GM08714 (cell line): ENCODE results near the gene LDLRAD4.

Experiments used
- H3K4me3 ChIP-seq: fragments of 200-500 bp; sonication (Bioruptor generic); 2 replicates; pipeline ENCODE4 v1.5.1; 2014; ENCODE audit warnings: mild to moderate bottlenecking, low read length, inconsistent platforms
- ZNF274 ChIP-seq: IDR thresholded peaks from 2 replicates; pipeline ENCODE4 v1.6.1; 2012; ENCODE audit warnings: mild to moderate bottlenecking, low read depth, low read length

The LDLRAD4 gene

DNA sequence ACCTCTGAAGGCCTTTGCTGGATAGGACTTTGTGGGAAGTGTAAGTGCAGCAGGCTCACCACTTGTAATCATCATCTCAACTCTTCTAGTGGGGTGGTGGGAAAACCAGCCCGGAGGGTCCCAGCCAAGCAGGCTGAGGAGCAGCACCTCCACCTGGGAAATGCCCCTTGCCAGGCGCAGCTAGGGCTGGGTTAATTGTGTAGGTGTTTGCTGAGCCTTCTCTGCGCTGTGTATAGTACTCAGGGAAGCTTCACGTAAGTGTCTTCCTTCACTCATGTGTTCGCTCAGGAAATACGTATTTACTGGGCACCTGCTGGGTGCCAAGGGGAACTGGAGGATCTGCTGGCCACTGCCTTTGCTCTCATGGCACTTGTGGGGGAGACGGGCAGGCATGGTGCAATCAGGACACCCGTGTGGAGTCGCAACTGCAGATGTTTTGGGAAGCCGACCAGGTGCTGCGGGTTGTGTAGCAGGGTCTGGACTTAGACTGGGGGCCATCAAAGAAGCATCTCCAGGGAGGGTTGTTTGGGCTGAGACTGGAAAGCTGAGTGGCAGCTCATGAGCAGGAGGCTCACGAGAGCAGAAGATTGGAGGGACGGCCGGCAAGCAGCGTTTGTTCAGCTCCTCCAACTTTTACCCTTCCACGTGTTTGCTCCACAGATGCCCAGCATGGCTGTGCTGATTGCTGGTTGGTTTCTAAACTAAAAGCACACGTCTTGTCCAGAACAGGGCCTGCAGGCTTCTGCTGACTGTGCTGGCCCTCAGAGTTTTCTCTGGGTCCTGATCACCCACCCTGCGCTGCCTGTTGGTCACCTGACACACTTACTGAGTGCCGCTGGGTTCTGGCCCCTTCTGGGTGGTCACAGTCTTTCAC, 164.6 kb downstream of the LDLRAD4 start:
- TF ChIP-seq ZNF274, result no peak
- no peak overlapping the region for H3K4me3 ChIP-seq

DNA sequence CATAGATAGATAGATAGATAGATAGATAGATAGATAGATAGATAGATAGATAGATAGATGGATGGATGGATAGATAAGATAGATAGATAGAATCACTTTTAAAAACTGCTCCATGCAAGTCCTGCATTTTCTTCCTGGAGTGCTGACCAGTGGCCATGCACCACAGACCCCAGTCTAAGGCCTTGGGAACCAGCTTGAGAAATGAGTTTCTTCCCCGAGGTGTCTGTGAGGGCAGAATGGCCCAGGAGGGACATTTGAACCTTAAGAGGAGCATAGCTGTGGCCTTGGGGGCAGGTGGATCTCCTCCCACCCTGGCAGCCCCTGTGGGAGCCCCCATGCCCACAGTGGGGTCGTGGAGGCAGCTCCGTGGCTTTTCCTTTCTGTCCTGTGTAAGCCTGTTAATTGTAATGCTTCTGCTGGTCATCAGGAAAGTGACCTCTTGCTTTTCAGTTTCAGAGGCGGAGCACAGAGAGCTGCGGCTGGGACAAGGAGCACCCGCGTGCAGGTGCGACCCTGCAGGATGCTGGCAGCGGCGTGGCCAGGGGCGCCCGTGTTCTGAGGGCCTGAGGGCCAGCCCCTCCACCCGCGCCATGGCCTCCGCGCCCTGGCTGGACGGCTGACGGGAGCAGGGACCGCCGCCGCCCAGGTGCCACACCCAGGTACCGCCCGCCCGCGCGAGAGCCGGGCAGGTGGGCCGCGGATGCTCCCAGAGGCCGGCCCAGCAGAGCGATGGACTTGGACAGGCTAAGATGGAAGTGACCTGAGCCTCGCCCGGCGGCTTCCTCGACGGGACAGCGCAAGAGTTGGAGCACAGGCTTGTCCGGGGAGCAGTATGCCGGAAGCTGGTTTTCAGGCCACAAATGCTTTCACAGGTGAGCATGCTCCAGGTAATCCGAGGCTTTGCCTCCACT, 168.6 kb downstream of the LDLRAD4 start:
- H3K4me3 ChIP-seq, result no peak overlapping the region
- no peak for TF ChIP-seq ZNF274

DNA sequence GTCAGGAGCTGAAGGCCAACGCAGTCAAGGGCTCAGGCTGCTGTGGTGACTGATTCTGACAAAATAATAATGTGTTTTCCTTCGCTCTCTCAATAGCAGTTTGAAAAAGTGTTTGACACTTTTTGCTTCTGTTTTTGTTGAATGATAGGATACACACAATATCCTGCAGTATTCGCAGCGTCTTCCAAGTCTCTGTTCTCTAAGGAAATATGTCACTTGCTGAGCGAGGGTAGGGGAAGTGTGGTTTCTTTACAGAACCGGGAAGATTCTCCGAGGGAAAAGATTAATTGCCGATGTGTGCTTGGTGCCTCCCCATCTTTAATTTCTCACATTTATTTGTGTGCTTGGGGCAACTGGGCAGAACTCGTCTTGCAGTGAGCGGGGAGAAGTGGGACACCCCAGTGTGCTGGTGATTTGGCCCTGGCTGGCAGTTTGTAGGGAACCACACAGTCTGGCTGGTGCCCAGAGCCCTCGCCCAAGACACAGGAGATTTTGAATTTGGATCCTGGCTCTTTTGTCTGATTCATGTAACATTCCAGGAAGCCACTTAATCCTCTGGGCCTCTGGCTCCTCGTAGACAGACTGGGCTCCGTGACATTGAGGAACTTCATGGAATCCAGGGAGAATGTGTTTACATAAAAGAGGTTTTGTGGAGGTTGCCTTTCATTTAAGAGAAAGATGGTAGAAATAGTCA, 169.4 kb downstream of the LDLRAD4 start:
- TF ChIP-seq ZNF274, result no peak
- no peak overlapping the region for H3K4me3 ChIP-seq

DNA sequence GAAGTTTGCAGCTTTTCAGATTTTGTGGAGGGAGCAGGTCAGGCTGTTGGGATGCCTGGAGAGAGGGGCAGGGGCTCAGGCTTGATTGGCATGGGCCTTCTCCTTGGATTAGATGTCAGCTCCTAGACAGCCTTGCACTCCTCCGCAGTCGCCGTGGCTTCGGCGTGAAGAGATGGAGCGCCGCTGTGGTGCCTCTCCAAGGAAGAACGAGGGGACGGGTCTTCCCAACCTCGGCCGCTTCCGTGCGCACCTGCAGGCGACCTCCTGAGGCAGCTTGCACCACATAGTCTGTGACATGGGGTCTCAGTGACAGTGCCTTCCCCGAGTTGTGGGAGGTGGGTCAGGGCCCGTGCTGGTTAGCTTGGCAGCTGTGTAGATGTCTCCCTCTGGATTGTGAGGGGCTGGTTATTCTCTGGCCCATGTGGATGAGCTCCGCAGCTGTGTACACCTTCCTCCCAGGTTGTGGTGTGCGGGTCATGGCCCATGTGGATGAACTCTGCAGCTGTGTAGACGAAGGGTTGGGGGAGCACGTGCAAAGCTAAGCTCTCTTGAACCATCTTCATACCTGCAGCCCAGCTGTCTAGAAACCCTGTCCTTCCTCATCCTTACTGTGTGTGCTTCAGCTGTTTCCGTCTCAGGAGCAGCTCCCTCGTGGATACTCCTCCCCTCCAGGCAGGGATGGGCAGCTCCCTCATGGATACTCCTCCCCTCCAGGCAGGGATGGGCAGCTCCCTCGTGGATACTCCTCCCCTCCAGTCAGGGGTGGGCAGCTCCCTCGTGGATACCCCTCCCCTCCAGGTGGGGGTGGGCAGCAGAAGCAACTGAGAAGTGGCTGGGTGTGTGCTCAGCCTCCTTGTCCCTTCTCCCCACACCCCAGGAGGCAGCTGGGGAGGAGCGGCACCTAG, 170.3 kb downstream of the LDLRAD4 start:
- TF ChIP-seq ZNF274, result no peak
- H3K4me3 ChIP-seq, result no peak overlapping the region

DNA sequence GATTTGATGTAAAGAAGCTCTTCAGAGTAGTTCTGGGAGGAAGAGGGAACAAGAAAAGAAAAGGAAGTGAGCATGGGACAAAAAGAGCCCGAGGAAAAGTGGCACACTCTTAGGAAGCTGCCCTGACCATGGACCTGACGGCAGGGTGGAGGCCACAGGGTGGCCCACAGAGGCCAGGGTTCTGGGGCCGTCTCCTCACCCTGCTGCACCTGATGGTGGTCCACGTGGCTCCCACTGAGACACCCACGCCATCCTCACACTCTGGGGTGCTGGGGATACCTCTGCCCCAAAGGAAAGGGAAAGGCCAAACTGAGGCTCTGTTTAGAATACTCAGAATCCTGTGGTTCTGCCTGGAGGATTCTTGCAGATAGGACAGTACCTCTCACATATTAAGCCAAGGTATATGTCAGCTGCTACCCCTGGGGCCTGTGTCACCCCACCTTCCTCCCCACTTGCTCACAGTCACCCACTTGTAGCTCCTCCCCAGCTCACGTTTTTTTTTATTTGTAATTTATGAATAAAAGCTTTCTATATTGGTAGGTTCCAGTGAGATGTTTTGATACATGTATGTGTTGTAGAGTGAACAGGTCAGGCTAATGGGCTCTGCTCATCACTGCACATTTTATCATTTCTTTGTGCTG, 171.1 kb downstream of the LDLRAD4 start:
- H3K4me3 ChIP-seq, result no peak overlapping the region
- no peak for TF ChIP-seq ZNF274

DNA sequence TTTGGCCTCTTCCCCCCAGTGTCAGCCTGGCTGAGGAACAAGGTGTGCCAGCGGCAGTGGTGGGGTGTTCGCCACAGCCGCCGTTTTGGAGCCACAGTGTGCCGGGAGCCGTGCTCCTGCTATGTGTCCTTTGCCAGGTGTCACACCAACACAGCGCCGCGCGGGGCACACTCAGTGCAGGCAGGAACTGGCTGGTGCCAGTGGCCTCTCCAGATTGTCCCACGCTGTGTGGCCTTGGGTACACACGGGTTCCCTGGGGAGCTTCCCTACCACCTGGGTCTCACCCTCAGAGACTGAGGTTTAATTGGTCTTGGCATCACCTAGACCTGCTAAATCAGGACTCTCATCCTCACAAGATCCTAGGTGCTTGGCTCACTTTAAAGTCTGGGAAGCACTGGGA, 171.6 kb downstream of the LDLRAD4 start:
- H3K4me3 ChIP-seq, result no peak overlapping the region
- no peak for TF ChIP-seq ZNF274

DNA sequence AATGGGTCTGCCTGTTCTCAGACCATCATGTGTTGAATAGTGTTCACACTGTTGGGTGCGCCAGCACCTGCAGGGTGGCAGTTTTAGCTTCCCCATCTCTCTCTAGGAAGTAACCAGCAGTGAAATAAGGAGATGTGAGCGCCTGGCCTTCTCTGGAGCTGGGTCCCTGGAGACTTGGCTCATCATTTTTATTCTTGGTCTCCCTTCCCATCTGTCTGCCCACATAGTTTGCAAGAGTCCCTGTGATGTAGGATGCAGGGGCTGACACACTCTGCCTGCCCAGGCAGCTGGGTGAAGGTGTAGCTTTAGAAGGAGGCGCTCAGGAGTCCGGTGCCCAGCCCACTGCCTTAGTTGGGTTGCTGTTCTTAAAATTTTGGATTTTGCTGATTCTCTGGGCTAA, 172.2 kb downstream of the LDLRAD4 start:
- no peak for TF ChIP-seq ZNF274

DNA sequence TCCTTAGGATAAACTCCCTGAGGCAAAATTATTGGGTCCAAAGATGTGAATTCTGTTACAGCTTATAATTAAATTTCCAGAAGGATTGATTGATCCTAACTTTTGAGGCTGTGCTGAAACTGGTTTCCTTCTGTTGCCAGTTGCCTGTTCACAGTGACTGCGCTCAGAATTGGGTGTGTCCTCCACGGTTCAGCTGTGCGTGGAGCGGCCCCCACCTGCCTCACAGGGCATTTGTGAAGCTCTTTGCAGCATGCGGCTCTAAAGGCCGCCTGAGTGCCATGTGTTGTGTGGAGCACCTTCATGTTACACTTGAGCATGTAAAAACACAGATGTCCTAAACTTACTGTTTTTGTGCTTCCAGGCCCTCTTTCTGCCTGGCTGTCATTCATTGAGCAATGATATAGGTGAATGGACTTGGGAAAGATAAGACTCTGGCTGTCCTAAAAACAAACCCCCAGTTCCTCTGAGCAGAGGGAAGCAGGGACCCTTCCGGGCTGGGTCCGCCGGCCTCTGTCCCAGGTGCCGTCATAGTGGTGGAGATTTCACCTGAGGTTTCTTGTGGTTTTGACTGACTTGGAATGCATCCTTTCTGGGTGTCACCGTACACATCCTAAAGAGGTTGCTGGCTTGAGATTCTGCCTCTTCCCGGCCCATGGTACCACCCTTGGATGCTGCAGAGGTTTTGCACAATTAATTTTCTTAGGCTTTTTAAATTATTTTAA, 173.6 kb downstream of the LDLRAD4 start:
- H3K4me3 ChIP-seq, result no peak overlapping the region
- TF ChIP-seq ZNF274, result no peak

More for the DNA sequence above, 172.2 kb downstream of the LDLRAD4 start:
- H3K4me3 ChIP-seq, result no peak overlapping the region

DNA sequence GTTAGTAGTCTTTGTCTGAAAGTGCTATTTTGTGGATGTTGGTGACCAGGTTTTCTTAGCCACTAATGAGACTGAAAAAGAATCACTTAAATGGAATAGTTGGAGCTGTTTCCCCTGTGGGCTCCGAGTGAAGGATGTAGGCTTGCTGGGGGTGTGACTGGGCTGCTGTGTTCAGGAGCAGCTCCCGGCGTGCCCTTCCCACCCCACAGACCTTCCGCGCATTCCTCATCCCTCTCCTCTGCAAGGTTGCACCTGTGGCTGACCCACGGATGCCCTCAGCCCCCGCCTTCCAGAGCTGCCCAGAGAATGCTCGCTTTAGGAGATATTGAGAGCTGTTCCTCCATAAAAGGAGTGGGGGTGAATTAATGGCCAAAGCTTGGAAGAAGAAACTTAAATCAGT, 174.3 kb downstream of the LDLRAD4 start:
- no peak overlapping the region for H3K4me3 ChIP-seq
- no peak for TF ChIP-seq ZNF274

DNA sequence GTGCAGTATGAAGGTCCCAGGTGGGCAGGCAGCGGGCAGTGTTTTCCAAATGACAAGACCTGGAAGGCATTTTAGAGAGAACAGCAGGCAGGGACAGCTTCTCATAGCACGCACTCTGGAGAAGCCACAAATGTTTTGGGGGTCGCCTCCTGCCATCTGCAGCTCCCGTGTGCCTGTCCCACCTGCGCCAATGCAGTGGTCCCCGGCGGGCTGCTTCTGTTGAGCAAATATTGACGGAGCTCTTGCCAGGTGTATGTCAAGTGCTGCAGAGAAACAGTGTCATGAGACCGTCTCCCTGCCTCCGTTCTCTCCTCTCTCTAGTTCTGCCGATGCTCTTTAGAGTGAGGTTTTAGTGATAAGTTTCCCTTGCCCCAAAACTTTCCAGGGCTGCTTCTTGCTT, 174.8 kb downstream of the LDLRAD4 start:
- TF ChIP-seq ZNF274, result no peak
- no peak overlapping the region for H3K4me3 ChIP-seq

DNA sequence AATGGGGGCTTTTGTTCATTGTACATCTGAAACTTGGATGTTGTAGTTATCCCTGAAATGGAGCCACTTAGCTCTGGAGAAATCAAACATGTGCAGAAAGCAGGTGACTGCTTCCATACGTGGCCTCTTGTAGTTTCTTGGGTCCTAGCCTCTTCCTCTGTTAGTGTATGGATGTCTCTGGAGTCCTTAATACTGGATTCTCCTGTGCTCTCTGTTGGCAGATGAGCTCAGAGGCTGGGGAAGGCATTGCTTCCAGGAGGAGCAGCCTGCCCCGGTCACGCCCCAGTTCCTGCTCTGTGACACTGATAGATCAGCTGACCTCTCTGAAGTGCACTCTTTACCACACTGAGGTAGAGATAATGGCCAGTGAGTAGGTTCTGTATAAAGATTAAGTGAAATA, 176.2 kb downstream of the LDLRAD4 start:
- no peak overlapping the region for H3K4me3 ChIP-seq
- TF ChIP-seq ZNF274, result no peak

DNA sequence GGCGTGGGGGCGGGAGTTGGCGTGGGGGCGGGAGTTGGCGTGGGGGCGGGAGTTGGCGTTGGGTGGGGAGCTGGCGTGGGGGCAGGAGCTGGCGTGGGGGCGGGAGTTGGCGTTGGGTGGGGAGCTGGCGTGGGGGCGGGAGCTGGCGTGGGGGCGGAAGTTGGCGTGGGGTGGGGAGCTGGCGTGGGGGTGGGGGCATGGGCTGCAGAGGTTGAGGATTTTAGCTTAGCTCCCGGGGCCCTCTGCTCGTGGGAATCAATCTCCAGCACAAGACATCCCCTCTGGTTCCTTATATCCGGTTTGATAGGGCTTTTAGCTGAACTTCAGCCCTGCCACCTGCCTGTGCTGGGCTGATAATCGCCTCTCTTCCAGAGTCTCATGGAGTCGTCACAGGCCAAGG, 177.0 kb downstream of the LDLRAD4 start:
- no peak overlapping the region for H3K4me3 ChIP-seq
- TF ChIP-seq ZNF274, result no peak
